HG02798 (cell line): ENCODE data around the gene DOCK9.

Source experiments
- ATAC-seq: cut with Tn5 transposase; IDR thresholded peaks from one replicate; pipeline ENCODE4 v1.9.1; 2021; ENCODE audit warnings: mild to moderate bottlenecking; ENCODE audit not compliant: unreplicated experiment, poor library complexity

DOCK9 gene

GRCh38 chr13:98803921-98804320 is 173.9 kb downstream of the DOCK9 start:
- ATAC-seq = no peak

- no peak for ATAC-seq
These were observed 174.7 kb downstream of the DOCK9 start for GRCh38 chr13:98803111-98803561.

- ATAC-seq = no peak
These were observed 175.3 kb downstream of the DOCK9 start for GRCh38 chr13:98802559-98802958.

- ATAC-seq = no peak
These were observed 176.0 kb downstream of the DOCK9 start for GRCh38 chr13:98801626-98802418.

GRCh38 chr13:98800078-98800477 is 177.8 kb downstream of the DOCK9 start:
- no peak for ATAC-seq

- no peak for ATAC-seq
These were observed 178.8 kb downstream of the DOCK9 start for GRCh38 chr13:98798849-98799645.

- no peak for ATAC-seq
These were observed 180.4 kb downstream of the DOCK9 start for GRCh38 chr13:98797456-98797855.

GRCh38 chr13:98796798-98797197 is 181.1 kb downstream of the DOCK9 start:
- ATAC-seq = no peak

GRCh38 chr13:98796191-98796590 is 181.7 kb downstream of the DOCK9 start:
- ATAC-seq = no peak

GRCh38 chr13:98795220-98795619 is 182.6 kb downstream of the DOCK9 start:
- ATAC-seq = no peak

- ATAC-seq = no peak
These were observed 183.4 kb downstream of the DOCK9 start for GRCh38 chr13:98794498-98794897.

- ATAC-seq = no peak
These were observed 184.9 kb downstream of the DOCK9 start for GRCh38 chr13:98792785-98793495.

- ATAC-seq = no peak
These were observed 185.5 kb downstream of the DOCK9 start for GRCh38 chr13:98792321-98792720.

- no peak for ATAC-seq
These were observed 186.3 kb downstream of the DOCK9 start for GRCh38 chr13:98791611-98792010.

- no peak for ATAC-seq
These were observed 189.9 kb downstream of the DOCK9 start for GRCh38 chr13:98787996-98788395.

GRCh38 chr13:98787173-98787572 is 190.7 kb downstream of the DOCK9 start:
- no peak for ATAC-seq

GRCh38 chr13:98786023-98786422 is 191.8 kb downstream of the DOCK9 start:
- no peak for ATAC-seq

GRCh38 chr13:98785405-98785804 is 192.5 kb downstream of the DOCK9 start:
- ATAC-seq = no peak

- no peak for ATAC-seq
These were observed 193.2 kb downstream of the DOCK9 start for GRCh38 chr13:98784666-98785065.

GRCh38 chr13:98783856-98784478 is 193.9 kb downstream of the DOCK9 start:
- no peak for ATAC-seq
